Hepatocyte (in vitro differentiated cells): Measurements from ENCODE around the gene NUDT3. TPM values are rescaled to one million over a fixed set of nuclear protein-coding genes. Genes with fewer than 3 reads are reported as not detected.
"Not testable (repeated sequence)": the region's sequence is repeated elsewhere in the genome, so short reads cannot be mapped to it uniquely, and the experiment has no call there.

Experiments used
- DNase-seq: peaks from one replicate; pipeline ENCODE4 v3.0.0-alpha.2; 2016; ENCODE audit warnings: low spot score
- H2AFZ ChIP-seq: fragments of 200-600 bp; sonication (generic); 2 replicates; pipeline ENCODE4 v1.6.0; 2016; ENCODE audit warnings: antibody characterized with exemption, mild to moderate bottlenecking
- H3K27ac ChIP-seq: fragments of 200-600 bp; sonication (generic); 2 replicates; pipeline ENCODE4 v1.5.1; 2016; ENCODE audit warnings: mild to moderate bottlenecking
- H3K27me3 ChIP-seq: fragments of 200-600 bp; sonication (generic); 2 replicates; pipeline ENCODE4 v1.6.1; 2016
- H3K36me3 ChIP-seq: fragments of 200-600 bp; sonication (generic); replicated peaks from 2 replicates; pipeline ENCODE4 v1.5.1; 2016; ENCODE audit warnings: low read depth; ENCODE audit not compliant: insufficient read depth
- H3K4me1 ChIP-seq: fragments of 200-600 bp; sonication (generic); 2 replicates; pipeline ENCODE4 v1.5.1; 2016; ENCODE audit warnings: mild to moderate bottlenecking, moderate library complexity; ENCODE audit not compliant: insufficient read depth
- H3K4me2 ChIP-seq: fragments of 200-600 bp; sonication (generic); 2 replicates; pipeline ENCODE4 v1.6.0; 2016
- H3K4me3 ChIP-seq: fragments of 200-600 bp; sonication (generic); 2 replicates; pipeline ENCODE4 v1.5.1; 2016; ENCODE audit warnings: mild to moderate bottlenecking
- H3K79me2 ChIP-seq: fragments of 200-600 bp; sonication (generic); 2 replicates; pipeline ENCODE4 v1.6.0; 2017; ENCODE audit warnings: mild to moderate bottlenecking
- H3K9me2 ChIP-seq: fragments of 200-600 bp; sonication (generic); replicated peaks from 2 replicates; pipeline ENCODE4 v1.6.0; 2017; ENCODE audit warnings: mild to moderate bottlenecking; ENCODE audit not compliant: insufficient read depth
- H3K9me3 ChIP-seq: fragments of 200-600 bp; sonication (generic); 2 replicates; pipeline ENCODE4 v1.5.1; 2016; ENCODE audit warnings: low read depth, mild to moderate bottlenecking
- H4K20me1 ChIP-seq: fragments of 200-600 bp; sonication (generic); 2 replicates; pipeline ENCODE4 v1.6.0; 2016; ENCODE audit warnings: mild to moderate bottlenecking; ENCODE audit not compliant: insufficient read depth, poor library complexity, severe bottlenecking
- CTCF ChIP-seq: fragments of 200-600 bp; sonication (generic); IDR thresholded peaks from 2 replicates; pipeline ENCODE4 v1.5.1; 2016; ENCODE audit warnings: antibody characterized with exemption, mild to moderate bottlenecking; ENCODE audit not compliant: poor library complexity
- EZH2 ChIP-seq: fragments of 200-600 bp; sonication (generic); IDR thresholded peaks from 2 replicates; pipeline ENCODE4 v1.6.1; 2016; ENCODE audit warnings: antibody characterized with exemption, mild to moderate bottlenecking, borderline replicate concordance
- EZH2phosphoT487 ChIP-seq: fragments of 200-600 bp; sonication (generic); IDR thresholded peaks from one replicate; pipeline ENCODE4 v1.6.1; 2018; ENCODE audit warnings: antibody characterized with exemption, mild to moderate bottlenecking, low read depth, moderate library complexity; ENCODE audit not compliant: unreplicated experiment, severe bottlenecking
- WGBS: methylation state at CpG from one replicate; pipeline ENCODE4 v1.1.6; 2016; ENCODE audit warnings: low lambda C conversion rate; ENCODE audit errors: missing lambda C conversion rate; 5-methylcytosine and 5-hydroxymethylcytosine counted together
- polyA plus RNA-seq: library from polyadenylated mRNA; unstranded; fragments of >200 nt; fragmentation: Nextera tagmentation; extraction: Ambion mirVana; gene quantifications from 2 replicates; pipeline ENCODE4 v1.2.1, GENCODE V29; 2016
- total RNA-seq: library from RNA; depleted of rRNA; stranded (reverse); fragments of >200 nt; gene quantifications from 2 replicates; pipeline ENCODE4 v1.2.3, GENCODE V29; 2014

Gene NUDT3
- total and polyA plus RNA-seq, 2 experiments from 2014 or later, result 6.2 to 20.4 TPM

GRCh38 chr6:34332251-34333198 lies 59.9 kb downstream of the NUDT3 start:
- Histone ChIP-seq H3K27me3 (no peaks in the 10 kb centered on the region), H4K20me1 (no peaks in the 10 kb centered on the region), H3K4me2 (no peak overlapping the region), H3K4me3 (no peak overlapping the region), H3K4me1 (peaks cover 6% of the 10 kb centered on the region), H3K79me2 (peaks cover 7% of the 10 kb centered on the region), H3K36me3 (no peaks in the 10 kb centered on the region), H3K9me3 (no peaks in the 10 kb centered on the region), H3K9me2 (no peaks in the 10 kb centered on the region), H3K27ac (no peak overlapping the region), H2AFZ (no peak overlapping the region)
- no peak for TF ChIP-seq EZH2
- no peak for TF ChIP-seq EZH2phosphoT487
- TF ChIP-seq CTCF, result no peak
- WGBS, result 84% methylated on average over 6 of the region's 6 CpGs
- no peak for DNase-seq

- Histone ChIP-seq H3K4me3 (no peak overlapping the region), H3K79me2 (peaks cover 7% of the 10 kb centered on the region), H3K36me3 (no peaks in the 10 kb centered on the region), H3K9me2 (no peaks in the 10 kb centered on the region), H3K9me3 (no peaks in the 10 kb centered on the region), H3K27ac (no peak overlapping the region), H2AFZ (no peak overlapping the region), H3K4me1 (no peaks in the 10 kb centered on the region), H4K20me1 (no peaks in the 10 kb centered on the region), H3K4me2 (no peak overlapping the region), H3K27me3 (no peaks in the 10 kb centered on the region)
- TF ChIP-seq EZH2phosphoT487, result no peak
- no peak for TF ChIP-seq EZH2
- no peak for TF ChIP-seq CTCF
- 77% methylated on average over 7 of the region's 7 CpGs for WGBS
- DNase-seq, result no peak
Measured at GRCh38 chr6:34331371-34332050, 61.0 kb downstream of the NUDT3 start.

GRCh38 chr6:34329814-34330213 lies 62.7 kb downstream of the NUDT3 start:
- H3K36me3 ChIP-seq, H3K4me1 ChIP-seq, H2AFZ ChIP-seq, H4K20me1 ChIP-seq, H3K9me3 ChIP-seq, H3K4me2 ChIP-seq, H3K4me3 ChIP-seq, H3K9me2 ChIP-seq, H3K27ac ChIP-seq, DNase-seq, H3K27me3 ChIP-seq: not testable (repeated sequence)
- H3K79me2 ChIP-seq, result peaks cover 10% of the 10 kb centered on the region
- 97% methylated on average over 3 of the region's 3 CpGs for WGBS

GRCh38 chr6:34328969-34329368 lies 63.5 kb downstream of the NUDT3 start:
- no peak for DNase-seq
- Histone ChIP-seq H3K27ac (no peak overlapping the region), H3K79me2 (peaks cover 10% of the 10 kb centered on the region), H3K4me3 (no peak overlapping the region), H2AFZ (no peak overlapping the region), H3K4me2 (no peak overlapping the region), H4K20me1 (no peaks in the 10 kb centered on the region), H3K4me1 (no peaks in the 10 kb centered on the region), H3K9me2 (no peaks in the 10 kb centered on the region), H3K27me3 (no peaks in the 10 kb centered on the region), H3K36me3 (no peaks in the 10 kb centered on the region), H3K9me3 (no peaks in the 10 kb centered on the region)
- 100% methylated on average over 3 of the region's 3 CpGs for WGBS
- TF ChIP-seq EZH2 (no peak), EZH2phosphoT487 (no peak), CTCF (no peak)

GRCh38 chr6:34327313-34328205 lies 64.9 kb downstream of the NUDT3 start:
- 94% methylated on average over 16 of the region's 16 CpGs for WGBS
- not testable (repeated sequence) for H3K36me3 ChIP-seq, H3K4me1 ChIP-seq, H3K4me3 ChIP-seq, DNase-seq, H3K27ac ChIP-seq, H3K9me3 ChIP-seq, H3K9me2 ChIP-seq, H3K4me2 ChIP-seq, H2AFZ ChIP-seq, H4K20me1 ChIP-seq, H3K27me3 ChIP-seq
- peaks cover 12% of the 10 kb centered on the region for H3K79me2 ChIP-seq
